ENCODE measurements around the gene PPM1F.
"Not testable (repeated sequence)": the region's sequence is repeated elsewhere in the genome, so short reads cannot be mapped to it uniquely, and the experiment has no call there.

The PPM1F gene

GRCh38 chr22:21918466-21919185, 34.0 kb downstream of the PPM1F start:
- FAIRE-seq: no peak

DNA sequence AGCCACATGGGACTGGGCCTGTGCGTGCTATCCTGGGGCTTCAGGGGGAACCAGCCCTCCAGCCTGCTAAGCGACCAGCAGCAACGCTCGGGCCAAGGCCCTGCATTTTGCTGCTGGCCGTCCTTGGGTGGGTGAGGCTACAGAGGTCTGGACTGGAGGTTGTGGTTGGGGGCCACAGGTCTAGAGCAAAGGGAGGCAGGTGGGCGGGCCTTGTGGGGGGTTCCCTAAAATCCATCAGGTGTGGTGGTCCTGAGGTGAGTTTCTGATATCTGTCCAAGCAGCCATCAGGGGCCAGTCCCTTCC, 34.7 kb downstream of the PPM1F start:
- FAIRE-seq: no peak

DNA sequence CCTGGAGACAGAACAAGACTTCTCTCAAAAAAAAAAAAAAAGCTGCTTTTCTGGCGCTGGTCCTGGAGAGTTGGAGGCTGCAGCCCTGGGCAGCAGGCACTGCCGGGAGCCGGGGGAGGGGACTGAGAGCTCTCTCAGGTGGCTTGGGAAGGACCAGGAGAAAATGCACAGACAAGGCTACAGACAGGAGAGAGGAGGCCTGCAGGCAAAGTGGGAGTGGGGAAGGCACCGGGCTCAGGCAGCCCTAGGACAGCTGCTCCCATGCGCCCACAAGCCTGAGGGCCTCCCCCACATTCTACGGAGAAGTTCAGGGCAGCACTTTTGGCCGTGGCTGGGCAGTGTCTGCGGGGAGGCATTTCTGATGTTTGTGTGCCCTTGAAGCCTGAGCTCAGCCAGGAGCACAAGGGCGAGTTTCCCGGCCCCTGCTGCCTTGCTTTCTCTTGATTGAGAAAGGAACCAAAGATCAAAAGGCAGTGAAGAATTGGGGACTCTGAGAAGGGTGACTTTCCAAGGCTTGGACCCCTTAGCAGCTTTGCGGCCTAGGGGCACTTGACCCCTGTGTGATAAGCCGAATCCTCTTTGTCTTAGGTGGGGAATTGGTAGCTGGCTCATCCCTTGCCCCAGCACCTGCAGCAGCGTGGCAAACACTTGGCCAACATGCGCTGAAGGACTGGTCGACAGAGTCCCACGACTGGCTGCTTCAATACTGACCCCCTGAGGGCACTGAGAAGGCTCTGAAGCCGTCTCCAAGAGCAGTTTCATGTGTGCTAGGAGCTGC, 35.3 kb downstream of the PPM1F start:
- FAIRE-seq: no peak

- FAIRE-seq: no peak
Measured at GRCh38 chr22:21916309-21916918, 36.2 kb downstream of the PPM1F start.

DNA sequence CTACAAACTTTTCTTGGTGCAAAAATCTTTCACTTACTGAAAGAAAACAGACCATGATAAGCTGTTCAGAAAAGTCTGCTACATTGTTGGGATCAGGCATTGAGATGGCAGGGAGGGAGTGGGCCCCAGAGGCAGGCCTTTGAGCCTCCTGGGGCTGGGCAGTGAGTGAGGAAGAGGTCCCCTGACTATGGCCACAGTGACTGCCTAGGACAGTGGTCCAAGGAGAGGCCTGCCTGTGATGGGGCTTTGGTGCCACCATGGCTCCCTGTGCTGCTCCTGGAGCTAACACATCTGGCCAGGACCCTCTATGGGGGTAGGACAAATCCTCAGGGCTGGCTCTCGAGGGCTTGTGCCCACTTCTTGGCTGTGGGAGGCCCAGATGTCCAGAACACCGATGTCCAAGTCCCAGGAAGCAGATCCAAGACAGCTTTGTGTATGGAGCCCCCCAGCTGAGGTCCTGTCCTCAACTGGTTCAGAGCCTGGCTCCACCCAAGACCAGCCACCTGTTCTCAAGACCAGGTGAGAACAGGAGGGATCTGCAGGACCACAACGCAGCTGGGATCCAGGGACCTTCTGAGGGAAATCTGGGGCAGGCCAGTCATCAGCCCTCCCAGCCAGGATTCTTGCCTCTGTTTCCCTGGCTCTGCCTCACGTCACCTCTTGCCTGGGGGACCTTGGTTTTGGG, 36.9 kb downstream of the PPM1F start:
- no peak for FAIRE-seq

- not testable (repeated sequence) for FAIRE-seq
Measured at GRCh38 chr22:21914033-21914642, 38.5 kb downstream of the PPM1F start.

DNA sequence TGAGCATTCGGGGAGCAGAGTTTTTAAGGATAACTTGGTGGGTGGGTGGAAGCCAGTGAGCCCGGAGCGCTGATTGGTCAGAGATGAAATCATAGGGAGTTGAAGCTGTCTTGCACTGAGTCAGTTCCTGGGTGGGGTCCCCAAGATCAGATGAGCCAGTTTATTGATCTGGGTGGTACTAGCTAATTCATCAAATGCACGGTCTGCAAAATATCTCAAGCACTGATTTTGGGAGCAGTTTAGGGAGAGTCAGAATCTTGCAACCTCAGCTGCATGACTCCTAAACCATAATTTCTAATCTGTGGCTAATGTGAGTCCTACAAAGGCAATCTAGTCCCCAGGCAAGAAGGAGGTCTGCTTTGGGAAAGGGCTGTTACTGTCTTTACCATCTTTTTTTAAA, 42.3 kb downstream of the PPM1F start:
- FAIRE-seq: not testable (repeated sequence)

- no peak for FAIRE-seq
Measured at GRCh38 chr22:21909871-21910270, 42.8 kb downstream of the PPM1F start.

GRCh38 chr22:21907638-21908522, 44.8 kb downstream of the PPM1F start:
- FAIRE-seq: no peak

DNA sequence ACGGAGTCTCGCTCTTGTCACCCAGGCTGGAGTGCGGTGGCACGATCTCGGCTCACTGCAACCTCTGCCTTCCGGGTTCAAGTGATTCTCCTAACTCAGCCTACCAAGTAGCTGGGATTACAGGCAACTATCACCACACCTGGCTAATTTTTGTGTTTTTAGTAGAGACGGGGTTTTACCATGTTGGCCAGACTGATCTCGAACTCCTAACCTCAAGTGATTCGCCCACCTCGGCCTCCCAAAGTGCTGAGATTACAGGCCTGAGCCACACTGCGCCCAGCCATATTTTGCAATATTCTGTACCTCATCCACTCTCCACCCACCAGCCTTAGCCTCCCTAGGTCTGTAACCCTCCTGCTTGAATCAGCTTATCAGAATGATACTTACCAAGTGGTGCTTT, 47.4 kb downstream of the PPM1F start:
- not testable (repeated sequence) for FAIRE-seq

DNA sequence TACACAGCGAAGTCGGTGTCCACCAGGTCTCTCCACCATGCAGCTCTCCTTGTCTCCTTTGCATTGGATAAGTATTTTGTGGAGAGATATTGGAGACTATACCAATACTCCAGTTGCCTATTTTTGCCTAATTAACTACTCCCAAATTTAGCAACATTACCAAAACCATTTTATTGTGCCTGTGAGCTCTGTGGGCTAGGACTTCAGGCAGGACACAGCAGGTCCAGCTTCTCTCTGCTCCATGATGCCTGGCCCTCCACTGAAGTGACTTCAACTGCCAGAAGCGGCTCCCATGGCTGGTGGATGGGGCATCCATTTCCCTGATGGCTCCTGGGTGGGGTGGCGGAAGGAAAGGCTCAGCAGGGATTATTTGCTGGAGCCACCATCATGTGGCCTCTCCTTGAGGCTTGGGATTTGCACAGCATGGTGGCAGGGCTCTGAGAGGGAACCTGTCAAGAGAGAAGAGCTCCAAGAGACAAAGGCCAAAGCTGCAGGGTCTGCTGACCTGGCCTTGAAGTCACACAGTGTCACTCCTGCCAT, 48.3 kb downstream of the PPM1F start:
- FAIRE-seq: no peak

GRCh38 chr22:21903283-21903682, 49.4 kb downstream of the PPM1F start:
- FAIRE-seq: no peak

DNA sequence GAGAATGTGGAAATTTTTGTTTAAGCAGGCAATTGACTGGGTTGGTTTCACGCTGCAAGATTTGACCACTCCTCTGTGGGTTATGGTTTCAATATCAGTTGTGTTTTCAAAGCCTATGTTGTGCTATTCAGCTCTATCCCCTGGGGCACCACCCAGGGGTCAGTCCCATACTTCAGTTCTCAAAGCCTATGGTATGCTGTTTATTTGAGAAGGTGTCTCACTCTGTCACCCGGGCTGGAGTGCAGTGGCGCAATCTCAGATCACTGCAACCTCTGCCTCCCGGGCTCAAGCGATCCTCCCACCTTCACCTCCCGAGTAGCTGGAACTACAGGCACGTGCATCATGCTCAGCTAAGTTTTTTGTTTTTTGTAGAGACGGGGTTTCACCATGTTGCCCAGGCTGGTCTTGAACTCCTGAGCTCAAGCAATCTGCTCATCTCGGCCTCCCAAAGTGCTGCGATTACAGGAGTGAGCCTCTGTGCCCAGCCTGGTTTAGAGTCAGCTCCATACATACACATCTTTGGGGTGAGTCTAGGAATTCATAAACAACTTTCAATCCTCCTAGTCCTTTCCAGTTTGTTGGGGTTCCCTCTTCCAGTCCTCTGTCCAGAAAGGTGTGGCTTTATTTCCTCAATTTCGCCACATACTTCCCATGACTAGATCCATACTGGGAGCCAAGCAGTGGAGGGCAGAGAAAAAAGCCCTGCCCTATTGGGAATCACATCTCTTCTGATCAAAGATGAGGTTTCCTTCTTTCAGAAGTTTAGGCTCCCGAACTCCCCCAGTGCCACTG, 50.2 kb downstream of the PPM1F start:
- FAIRE-seq: no peak

- no peak for FAIRE-seq
Measured at GRCh38 chr22:21898354-21898896, 54.2 kb downstream of the PPM1F start.

GRCh38 chr22:21896951-21897513, 55.6 kb downstream of the PPM1F start:
- FAIRE-seq: no peak

DNA sequence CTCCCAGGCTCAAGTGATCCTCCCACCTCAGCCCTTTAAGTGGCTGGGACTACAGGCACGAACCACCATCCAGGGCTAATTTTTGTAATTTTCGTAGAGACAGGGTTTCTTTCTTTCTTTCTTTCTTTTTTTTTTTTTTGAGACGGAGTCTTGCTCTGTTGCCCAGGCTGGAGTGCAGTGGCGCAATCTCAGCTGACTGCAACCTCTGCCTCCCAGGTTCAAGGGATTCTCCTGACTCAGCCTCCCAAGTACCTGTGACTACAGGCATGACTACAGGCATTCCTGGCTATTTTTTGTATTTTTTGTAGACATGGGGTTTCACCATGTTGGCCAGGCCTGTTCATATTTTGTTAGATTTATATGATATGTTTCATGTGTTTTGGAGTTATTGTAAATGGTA, 56.4 kb downstream of the PPM1F start:
- FAIRE-seq: not testable (repeated sequence)

DNA sequence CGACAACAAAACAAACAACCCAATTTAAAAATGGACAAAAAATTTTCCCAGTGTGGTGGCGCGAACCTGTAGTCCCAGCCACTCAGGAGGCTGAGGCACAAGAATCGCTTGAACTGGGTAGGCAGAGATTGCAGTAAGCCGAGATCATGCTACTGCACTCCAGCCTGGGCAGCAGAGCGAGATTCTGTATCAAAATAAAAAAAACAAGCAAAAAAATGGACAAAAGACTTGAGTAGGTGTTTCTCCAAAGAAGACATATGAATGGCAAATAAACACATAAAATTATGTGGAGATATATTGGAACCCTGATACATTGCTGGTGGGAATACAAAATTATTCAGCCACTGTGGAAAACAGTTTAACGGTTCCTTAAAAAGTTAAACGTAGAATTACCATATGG, 57.8 kb downstream of the PPM1F start:
- FAIRE-seq: no peak

- FAIRE-seq: no peak
Measured at GRCh38 chr22:21889251-21889990, 63.2 kb downstream of the PPM1F start.

- FAIRE-seq: no peak
Measured at GRCh38 chr22:21887841-21888240, 64.8 kb downstream of the PPM1F start.

DNA sequence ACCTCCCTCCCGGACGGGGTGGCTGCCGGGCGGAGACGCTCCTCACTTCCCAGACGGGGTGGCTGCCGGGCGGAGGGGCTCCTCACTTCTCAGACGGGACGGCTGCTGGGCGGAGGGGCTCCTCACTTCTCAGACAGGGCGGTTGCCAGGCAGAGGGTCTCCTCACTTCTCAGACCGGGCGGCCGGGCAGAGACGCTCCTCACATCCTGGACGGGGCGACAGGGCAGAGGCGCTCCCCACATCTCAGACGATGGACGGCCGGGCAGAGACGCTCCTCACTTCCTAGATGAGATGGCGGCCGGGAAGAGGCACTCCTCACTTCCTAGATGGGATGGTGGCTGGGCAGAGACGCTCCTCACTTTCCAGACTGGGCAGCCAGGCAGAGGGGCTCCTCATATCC, 68.7 kb downstream of the PPM1F start:
- FAIRE-seq: not testable (repeated sequence)
